ENCODE measurements around the gene KLF17. TPM values are rescaled to one million over a fixed set of nuclear protein-coding genes. Genes with fewer than 3 reads are reported as not detected.
"Not testable (repeated sequence)": the region's sequence is repeated elsewhere in the genome, so short reads cannot be mapped to it uniquely, and the experiment has no call there.

KLF17 gene
- total RNA-seq, 1 donor from 2014 or later: not detected

DNA sequence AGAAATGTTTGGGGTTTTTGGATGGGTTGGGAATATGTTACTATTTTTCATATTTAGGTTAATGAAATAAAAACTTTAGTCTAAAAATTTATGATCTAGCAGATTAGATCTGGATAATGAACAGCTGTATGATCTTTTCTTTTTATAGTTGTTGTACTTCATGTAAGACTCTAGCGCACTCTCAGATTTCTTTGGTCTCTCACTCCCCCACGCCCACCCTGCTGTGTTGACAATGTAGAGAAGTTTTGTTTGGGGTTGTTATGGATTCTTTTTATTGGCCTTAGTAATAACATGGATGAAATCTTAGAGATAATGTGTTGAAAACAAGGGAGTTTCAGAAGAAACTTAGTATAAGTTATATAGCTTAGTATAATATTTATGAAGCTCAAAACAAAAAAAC, 17.3 kb downstream of the KLF17 start:
- Mint-ChIP-seq H3K27ac (no peak overlapping the region), H3K4me1 (no peaks in the 10 kb centered on the region), H3K36me3 (no peaks in the 10 kb centered on the region), H3K27me3 (ENCODE audit: low read depth) (peaks cover 14% of the 10 kb centered on the region), H3K4me3 (no peak overlapping the region), H3K9me3 (no peaks in the 10 kb centered on the region)
- TF ChIP-seq, protein P1, sequence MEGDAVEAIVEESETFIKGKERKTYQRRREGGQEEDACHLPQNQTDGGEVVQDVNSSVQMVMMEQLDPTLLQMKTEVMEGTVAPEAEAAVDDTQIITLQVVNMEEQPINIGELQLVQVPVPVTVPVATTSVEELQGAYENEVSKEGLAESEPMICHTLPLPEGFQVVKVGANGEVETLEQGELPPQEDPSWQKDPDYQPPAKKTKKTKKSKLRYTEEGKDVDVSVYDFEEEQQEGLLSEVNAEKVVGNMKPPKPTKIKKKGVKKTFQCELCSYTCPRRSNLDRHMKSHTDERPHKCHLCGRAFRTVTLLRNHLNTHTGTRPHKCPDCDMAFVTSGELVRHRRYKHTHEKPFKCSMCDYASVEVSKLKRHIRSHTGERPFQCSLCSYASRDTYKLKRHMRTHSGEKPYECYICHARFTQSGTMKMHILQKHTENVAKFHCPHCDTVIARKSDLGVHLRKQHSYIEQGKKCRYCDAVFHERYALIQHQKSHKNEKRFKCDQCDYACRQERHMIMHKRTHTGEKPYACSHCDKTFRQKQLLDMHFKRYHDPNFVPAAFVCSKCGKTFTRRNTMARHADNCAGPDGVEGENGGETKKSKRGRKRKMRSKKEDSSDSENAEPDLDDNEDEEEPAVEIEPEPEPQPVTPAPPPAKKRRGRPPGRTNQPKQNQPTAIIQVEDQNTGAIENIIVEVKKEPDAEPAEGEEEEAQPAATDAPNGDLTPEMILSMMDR (IDR thresholded peaks at IDR 0.05; ENCODE audit: unreplicated experiment): no peak
- no peak for DNase-seq (ENCODE audit: low spot score in 2 of 2, unreplicated experiment in 2 of 2)

DNA sequence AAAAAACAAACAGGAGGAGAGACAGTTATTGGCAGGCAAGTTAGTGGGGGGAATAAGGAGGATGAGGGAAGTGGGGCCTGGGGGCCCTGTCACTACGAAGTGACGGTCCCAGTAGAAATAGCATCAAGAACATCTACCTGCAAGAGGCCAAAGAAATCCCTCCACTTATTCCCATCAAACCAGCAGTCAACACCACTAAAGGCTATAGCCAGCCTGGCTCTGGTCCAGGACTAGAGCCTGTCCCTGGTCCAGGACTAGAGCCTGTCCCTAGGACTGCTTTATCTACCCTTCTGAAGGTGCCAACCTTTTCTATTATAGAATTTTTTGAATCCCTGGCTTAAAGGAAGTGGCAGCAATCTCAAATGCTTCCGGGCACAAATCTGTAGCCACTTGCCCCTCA, 19.6 kb downstream of the KLF17 start:
- Mint-ChIP-seq H3K27me3 (ENCODE audit: low read depth) (peaks cover 10% of the 10 kb centered on the region), H3K4me1 (no peaks in the 10 kb centered on the region), H3K4me3 (no peak overlapping the region), H3K27ac (no peak overlapping the region), H3K9me3 (no peaks in the 10 kb centered on the region), H3K36me3 (no peaks in the 10 kb centered on the region)
- TF ChIP-seq, protein P1 (IDR thresholded peaks at IDR 0.05; ENCODE audit: unreplicated experiment): no peak
- no peak for DNase-seq (ENCODE audit: low spot score in 2 of 2, unreplicated experiment in 2 of 2)

DNA sequence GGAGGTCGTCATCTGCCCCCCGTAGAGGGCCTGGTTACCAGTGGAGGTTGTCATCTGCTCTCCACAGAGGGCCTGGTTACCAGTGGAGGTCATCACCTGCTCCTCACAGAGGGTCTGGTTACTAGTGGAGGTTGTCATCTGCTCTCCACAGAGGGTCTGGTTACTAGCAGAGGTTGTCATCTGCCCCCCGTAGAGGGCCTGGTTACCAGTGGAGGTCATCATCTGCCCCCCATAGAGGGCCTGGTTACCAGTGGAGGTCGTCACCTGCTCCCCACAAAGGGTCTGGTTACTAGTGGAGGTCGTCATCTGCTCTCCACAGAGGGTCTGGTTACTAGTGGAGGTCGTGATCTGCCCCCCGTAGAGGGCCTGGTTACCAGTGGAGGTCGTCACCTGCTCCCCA, 20.9 kb downstream of the KLF17 start:
- H3K27me3 Mint-ChIP-seq (ENCODE audit: low read depth): not testable (repeated sequence)

DNA sequence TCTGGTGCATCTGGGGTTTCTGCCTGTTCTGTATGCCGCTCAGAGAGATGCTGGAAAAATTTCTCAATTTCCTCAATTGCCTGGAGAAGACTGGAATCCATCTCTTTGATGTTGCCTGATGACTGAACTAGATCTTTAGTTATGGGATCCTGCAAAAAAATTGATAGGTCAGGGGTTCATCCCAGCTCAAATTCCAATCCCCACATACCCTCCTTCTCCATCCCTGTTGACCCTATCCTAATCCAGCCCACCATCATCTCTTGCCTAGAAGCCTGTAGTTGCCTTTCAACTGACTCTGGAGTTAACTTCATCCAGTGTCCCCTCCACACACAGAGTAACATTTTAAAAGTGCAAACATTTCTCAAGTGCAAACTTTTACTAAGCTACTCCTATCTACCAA, 22.9 kb downstream of the KLF17 start, which contains the start of gene KLF18:
Gene KLF18 (minus strand): TSS at position 101 of the 400 bp plus-strand sequence. CDS start 0 bp downstream, at position 101.
- peaks cover 3% of the 10 kb centered on the region for H3K27me3 Mint-ChIP-seq (ENCODE audit: low read depth)

More for the DNA sequence above, 20.9 kb downstream of the KLF17 start:
- H3K36me3 Mint-ChIP-seq; H3K27ac Mint-ChIP-seq; DNase-seq (ENCODE audit: low spot score in 2 of 2, unreplicated experiment in 2 of 2); H3K9me3 Mint-ChIP-seq; H3K4me1 Mint-ChIP-seq; H3K4me3 Mint-ChIP-seq: not testable (repeated sequence)

DNA sequence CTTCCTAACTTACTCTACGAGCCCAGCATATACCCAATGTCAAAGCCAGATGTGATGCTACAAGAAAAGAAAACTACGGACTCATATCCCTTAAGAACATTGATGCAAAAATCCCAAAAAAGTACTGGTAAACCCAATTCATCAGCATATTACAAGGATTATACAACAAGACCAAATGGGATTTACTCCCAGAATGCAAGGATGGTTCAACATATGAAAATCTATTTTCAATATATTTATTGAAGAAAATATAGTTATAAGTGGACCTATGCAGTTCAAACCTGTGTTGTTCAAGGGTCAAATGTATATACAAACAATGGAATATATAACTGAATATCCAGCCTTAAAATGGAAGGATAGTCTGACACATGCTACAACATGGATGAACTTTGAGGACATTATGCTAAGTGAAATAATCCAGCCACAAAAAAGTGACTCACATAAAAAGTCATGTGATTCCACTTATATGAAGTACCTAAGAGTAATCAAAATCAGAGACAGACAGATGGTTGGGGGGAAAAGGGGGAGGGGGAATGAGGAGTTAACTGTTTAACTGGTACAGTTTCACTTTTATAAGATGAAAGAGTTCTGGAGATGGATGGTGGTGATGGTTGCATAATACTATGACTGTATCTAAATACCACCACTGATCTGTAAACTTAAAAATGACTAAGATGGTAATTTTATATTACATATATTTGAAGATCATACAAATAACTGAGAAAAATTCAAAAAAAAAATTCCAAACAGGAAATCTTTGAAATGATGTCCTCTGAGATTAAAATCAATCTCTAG, 26.5 kb downstream of the KLF17 start:
- peaks cover 16% of the 10 kb centered on the region for H3K9me3 Mint-ChIP-seq
- no peak overlapping the region for H3K4me3 Mint-ChIP-seq
- H3K4me1 Mint-ChIP-seq: no peaks in the 10 kb centered on the region
- no peaks in the 10 kb centered on the region for H3K27me3 Mint-ChIP-seq (ENCODE audit: low read depth)
- no peak for DNase-seq (ENCODE audit: low spot score in 2 of 2, unreplicated experiment in 2 of 2)
- H3K36me3 Mint-ChIP-seq: peaks cover 6% of the 10 kb centered on the region
- H3K27ac Mint-ChIP-seq: no peak overlapping the region
- TF ChIP-seq, protein P1 (IDR thresholded peaks at IDR 0.05; ENCODE audit: unreplicated experiment): no peak

More for the DNA sequence above, 22.9 kb downstream of the KLF17 start, which contains the start of gene KLF18:
- TF ChIP-seq, protein P1 (IDR thresholded peaks at IDR 0.05; ENCODE audit: unreplicated experiment): no peak
- peaks cover 16% of the 10 kb centered on the region for H3K9me3 Mint-ChIP-seq
- DNase-seq (ENCODE audit: low spot score in 2 of 2, unreplicated experiment in 2 of 2): no peak
- H3K4me1 Mint-ChIP-seq: no peaks in the 10 kb centered on the region
- peaks cover 6% of the 10 kb centered on the region for H3K36me3 Mint-ChIP-seq
- H3K27ac Mint-ChIP-seq: no peak within 1 kb of the TSS
- no peak within 1 kb of the TSS for H3K4me3 Mint-ChIP-seq

DNA sequence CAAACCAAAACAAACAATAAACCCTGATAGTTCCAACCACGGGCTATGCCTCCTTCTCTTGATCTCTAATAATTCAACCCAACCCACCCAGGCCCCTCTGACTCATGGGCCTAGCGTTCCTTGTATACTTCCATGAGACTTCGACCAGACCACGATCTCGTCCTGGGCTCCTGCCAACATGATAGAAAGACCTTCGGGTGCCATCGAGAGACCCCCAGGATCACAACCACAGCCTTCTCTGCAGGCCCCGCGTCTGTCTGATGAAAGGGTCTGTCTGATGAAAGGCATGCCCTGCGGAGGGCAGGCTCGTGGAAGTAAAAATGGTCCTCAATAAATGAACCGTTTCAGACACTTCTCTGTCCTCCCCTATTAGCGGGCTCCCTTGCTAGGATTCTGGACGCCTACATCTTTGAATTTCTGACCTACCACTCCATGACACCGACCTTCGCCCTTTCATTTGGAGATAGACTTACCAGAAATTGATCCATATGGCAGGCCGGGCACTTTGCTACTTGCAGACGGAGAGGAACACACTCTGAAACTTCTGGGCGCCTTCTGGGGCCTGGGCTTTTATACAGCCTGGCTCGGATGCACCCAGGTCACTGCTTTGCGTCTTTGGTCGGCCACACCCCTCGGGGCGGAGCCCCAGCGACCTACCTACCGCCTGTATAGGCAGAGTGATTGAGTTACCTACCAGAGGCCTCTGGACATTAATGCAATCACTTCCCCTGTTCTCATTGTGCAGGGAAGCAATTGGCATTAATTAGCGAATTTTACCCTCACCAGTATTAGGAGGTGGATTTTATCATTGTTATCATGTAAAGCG, 28.1 kb downstream of the KLF17 start:
- no peaks in the 10 kb centered on the region for H3K4me1 Mint-ChIP-seq
- H3K27ac Mint-ChIP-seq: no peak overlapping the region
- H3K36me3 Mint-ChIP-seq: peaks cover 6% of the 10 kb centered on the region
- TF ChIP-seq, protein P1 (IDR thresholded peaks at IDR 0.05; ENCODE audit: unreplicated experiment): no peak
- peaks cover 16% of the 10 kb centered on the region for H3K9me3 Mint-ChIP-seq
- no peak for DNase-seq (ENCODE audit: low spot score in 2 of 2, unreplicated experiment in 2 of 2)
- peaks cover 7% of the 10 kb centered on the region for H3K27me3 Mint-ChIP-seq (ENCODE audit: low read depth)
- H3K4me3 Mint-ChIP-seq: no peak overlapping the region

Data from mesothelial cell of epicardium (in vitro differentiated cells).